Astrocyte of the spinal cord (primary cell): ENCODE data around the gene LRRC27.

Source experiments
- DNase-seq: peaks from one replicate; pipeline ENCODE4 v3.0.0; 2011; ENCODE audit warnings: low read depth, low spot score
- H3K4me3 ChIP-seq: 2 replicates; pipeline ENCODE4 v1.5.1; 2011; ENCODE audit warnings: low read depth, mild to moderate bottlenecking, low read length, moderate library complexity
- CTCF ChIP-seq: IDR thresholded peaks from 2 replicates; pipeline ENCODE4 v1.5.1; 2012; ENCODE audit warnings: low read depth, mild to moderate bottlenecking, low read length, inconsistent platforms
- in situ Hi-C: cut with HindIII; loops from 2 replicates; pipeline ENCODE4 v1.10.0; 2017; ENCODE audit warnings: low sequenced_read_pairs

Gene LRRC27

GRCh38 chr10:132417257-132417910 lies 85.4 kb downstream of the LRRC27 start:
- no peak for DNase-seq
- H3K4me3 ChIP-seq = no peak overlapping the region
- no peak for TF ChIP-seq CTCF
- in situ Hi-C loops = no loop called here

GRCh38 chr10:132417957-132418441 lies 86.0 kb downstream of the LRRC27 start:
- DNase-seq = no peak
- TF ChIP-seq CTCF = no peak
- in situ Hi-C loops = no loop called here
- no peak overlapping the region for H3K4me3 ChIP-seq

GRCh38 chr10:132418527-132419416 lies 86.8 kb downstream of the LRRC27 start:
- in situ Hi-C loops = no loop called here
- no peak for TF ChIP-seq CTCF
- no peak overlapping the region for H3K4me3 ChIP-seq
- DNase-seq = no peak

- no peak for TF ChIP-seq CTCF
- H3K4me3 ChIP-seq = no peak overlapping the region
- in situ Hi-C loops = no loop called here
- DNase-seq = no peak
Measured at GRCh38 chr10:132419538-132420468, 87.8 kb downstream of the LRRC27 start.

GRCh38 chr10:132420469-132420980 lies 88.5 kb downstream of the LRRC27 start:
- H3K4me3 ChIP-seq = no peak overlapping the region
- DNase-seq = no peak
- TF ChIP-seq CTCF = no peak
- in situ Hi-C loops = no loop called here
